Left renal pelvis (tissue), 4 donors: ENCODE results near the gene RAB3D. TPM values are rescaled to one million over a fixed set of nuclear protein-coding genes. Genes with fewer than 3 reads are reported as not detected.
"Not testable (repeated sequence)": the region's sequence is repeated elsewhere in the genome, so short reads cannot be mapped to it uniquely, and the experiment has no call there.

Experiments used
- DNase-seq, 4 donors: peaks; one replicate each; pipeline ENCODE4 v3.0.0-alpha.2; 2013; ENCODE audit warnings: low read depth in 4 of 4, low spot score in 3 of 4
- polyA plus RNA-seq, 4 donors: library from polyadenylated mRNA; unstranded; fragments of 120-200 nt; gene quantifications; one replicate each; pipeline ENCODE4 v1.2.1, GENCODE V29; 2013; ENCODE audit not compliant: insufficient read length in 4 of 4

The RAB3D gene
- polyA plus RNA-seq, 4 donors = 8.6 to 18.4 (median 17.0) TPM

- DNase-seq = no peak
These were observed 3.0 kb upstream of the RAB3D start for GRCh38 chr19:11342429-11342828.

- not testable (repeated sequence) for DNase-seq
These were observed 626 bp upstream of the RAB3D start for GRCh38 chr19:11340099-11340467.

- no peak for DNase-seq
These were observed 746 bp downstream of the RAB3D start for GRCh38 chr19:11338569-11339253.

DNA sequence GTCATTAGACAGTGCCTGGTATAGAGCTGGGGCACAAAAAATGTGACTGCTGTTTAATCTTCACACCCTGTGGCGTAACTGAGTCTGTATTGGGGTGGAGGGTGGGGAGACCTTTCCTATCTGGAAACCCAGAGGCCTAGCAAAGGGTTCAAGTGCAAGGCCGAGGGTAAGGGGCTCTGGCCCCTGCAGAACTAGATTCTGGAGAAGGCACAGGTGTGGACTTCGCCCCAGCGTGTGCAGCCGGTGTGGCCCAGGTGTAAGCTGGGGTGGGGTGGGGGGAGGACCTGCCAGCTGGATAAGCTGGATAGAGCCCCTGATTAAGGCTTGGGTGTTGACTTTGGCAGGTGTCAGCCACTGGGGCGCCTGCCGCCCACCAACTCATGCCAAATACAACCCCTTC lies 1.3 kb downstream of the RAB3D start:
- no peak for DNase-seq

DNA sequence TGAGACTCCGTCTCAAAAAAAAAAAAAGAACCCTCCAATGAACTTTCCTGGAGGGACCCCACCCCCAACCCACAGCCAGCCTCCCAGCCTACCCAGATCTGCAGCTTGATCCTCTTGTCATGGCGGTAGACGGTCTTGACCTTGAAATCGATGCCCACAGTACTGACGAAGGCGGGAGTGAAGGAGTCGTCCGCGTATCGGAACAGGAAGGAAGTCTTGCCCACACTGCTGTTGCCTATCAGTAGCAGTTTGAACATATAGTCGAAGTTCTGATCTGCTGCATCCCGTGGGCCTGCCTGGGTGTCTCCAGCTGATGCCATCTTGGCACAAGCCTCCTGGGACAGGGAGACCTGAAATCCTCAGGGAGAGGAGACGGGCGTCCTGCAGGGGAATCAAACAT lies 2.4 kb downstream of the RAB3D start:
- DNase-seq = no peak

DNA sequence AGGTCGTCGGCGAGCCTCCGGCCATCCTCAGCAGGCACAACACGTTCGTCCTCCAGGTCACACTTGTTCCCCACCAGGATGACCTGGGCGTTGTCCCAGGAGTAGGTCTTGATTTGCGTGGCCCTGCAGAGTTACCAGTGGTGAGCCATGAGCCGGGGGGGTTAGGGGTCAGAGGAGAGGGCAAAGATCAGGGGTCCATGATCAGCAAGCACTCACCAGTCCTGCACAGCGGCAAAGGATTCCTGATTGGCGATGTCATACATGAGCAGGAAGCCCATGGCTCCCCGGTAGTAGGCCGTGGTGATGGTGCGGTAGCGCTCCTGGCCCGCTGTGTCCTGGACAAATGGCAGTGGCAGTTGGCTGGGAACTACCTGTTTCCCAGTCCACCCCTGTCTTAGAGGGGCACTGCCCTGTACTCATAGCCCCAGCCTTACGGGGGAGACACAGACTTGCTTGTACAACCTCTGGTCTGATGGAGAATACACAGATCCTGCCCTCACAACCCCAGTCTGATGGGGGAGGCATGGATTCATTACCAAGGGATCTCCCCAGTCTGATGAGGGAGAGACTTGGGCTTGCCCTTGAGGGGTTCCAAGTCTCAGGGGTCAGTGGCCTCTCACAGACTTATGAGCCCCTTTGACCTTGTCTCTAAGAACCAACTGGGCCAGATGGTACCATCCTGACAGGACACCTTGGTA lies 3.9 kb downstream of the RAB3D start:
- DNase-seq = no peak

DNA sequence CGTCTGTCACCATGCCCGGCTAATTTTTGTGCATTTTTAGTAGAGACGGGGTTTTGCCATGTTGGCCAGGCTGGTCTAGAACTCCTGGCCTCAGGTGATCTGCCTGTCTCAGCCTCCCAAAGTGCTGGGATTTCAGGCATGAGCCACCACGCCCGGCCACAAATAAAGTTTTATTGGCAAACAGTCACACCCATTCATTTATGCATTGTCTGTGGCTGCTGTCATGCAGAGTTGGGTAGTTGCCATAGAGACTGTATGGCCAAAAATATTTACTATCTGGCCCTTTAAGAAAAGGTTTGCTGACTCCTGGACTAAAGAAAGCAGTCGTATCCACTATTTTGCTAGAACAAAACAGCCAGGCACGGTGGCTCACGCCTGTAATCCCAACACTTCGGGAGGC lies 5.6 kb downstream of the RAB3D start:
- not testable (repeated sequence) for DNase-seq

GRCh38 chr19:11332822-11333221 lies 6.6 kb downstream of the RAB3D start:
- DNase-seq = no peak

DNA sequence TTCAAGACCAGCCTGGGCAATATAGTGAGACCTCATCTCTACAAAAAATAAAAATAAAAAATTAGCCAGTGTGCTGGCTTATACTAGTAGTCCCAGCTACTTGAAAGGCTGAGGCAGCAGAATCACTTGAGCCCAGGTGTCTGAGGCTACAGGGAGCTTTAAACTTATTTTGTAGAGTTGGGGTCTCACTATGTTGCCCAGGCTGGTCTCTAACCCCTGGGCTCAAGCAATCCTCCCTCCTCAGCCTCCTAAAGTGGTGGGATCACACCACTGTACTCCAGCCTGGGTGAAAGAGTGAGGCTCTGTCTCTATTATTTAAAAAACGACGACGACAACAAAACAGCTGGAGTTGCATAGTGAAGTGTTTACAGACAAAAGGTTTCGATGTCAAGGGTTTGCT lies 8.0 kb downstream of the RAB3D start:
- DNase-seq = no peak

- no peak for DNase-seq
These were observed 9.3 kb downstream of the RAB3D start for GRCh38 chr19:11330127-11330526.

DNA sequence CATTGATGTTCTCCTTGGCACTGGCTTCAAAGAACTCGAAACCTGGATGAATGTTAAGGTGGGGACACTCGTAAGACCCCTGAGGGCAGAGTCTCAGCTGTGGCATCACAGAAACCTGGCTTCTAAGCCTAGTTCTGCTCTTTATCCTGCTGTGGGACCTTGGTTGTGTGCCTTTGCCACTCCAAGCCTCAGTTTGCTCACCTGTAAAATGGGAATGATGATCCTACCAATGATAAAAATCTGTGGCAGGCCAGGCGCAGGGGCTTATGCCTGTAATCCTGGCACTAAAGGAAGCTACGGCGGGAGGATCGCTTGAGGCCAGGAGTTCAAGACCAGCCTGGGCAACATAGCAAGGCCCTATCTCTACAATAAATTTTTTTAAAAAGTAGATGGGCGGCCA lies 13.9 kb downstream of the RAB3D start:
- DNase-seq = no peak

DNA sequence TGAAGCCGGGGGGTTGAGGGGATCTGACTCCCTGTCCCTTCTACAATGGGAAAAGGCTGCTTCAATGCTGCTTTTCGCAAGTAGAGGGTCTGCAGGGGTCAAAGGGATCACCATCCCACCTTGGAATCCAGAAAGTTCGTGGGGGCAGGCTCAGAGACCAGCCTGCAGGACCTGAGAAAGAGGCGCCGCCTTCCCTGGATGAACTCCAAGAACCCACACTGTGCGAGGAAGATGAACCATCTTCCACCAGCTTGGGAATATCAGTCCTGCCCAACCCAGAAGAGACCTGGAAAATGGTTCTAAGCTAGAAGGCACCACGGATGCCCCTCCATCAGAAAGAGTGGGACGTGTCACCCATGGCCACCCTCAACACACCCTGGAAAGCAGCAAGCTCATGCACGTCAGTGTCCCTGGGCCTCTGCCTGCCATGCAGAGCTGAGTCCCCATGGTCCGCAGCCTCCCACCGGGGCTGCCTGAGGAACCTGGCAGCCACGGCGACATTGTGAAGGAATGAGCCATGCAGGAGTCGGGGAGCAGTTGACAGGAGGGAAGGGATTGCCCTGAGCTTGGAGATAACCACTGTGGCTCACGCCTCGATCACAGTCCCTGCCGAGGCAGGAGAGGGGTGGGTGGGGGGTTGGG lies 14.6 kb downstream of the RAB3D start:
- DNase-seq = no peak

- peak; percentile 54 to 70 (median 59) for DNase-seq
These were observed 15.3 kb downstream of the RAB3D start for GRCh38 chr19:11324079-11324661.

DNA sequence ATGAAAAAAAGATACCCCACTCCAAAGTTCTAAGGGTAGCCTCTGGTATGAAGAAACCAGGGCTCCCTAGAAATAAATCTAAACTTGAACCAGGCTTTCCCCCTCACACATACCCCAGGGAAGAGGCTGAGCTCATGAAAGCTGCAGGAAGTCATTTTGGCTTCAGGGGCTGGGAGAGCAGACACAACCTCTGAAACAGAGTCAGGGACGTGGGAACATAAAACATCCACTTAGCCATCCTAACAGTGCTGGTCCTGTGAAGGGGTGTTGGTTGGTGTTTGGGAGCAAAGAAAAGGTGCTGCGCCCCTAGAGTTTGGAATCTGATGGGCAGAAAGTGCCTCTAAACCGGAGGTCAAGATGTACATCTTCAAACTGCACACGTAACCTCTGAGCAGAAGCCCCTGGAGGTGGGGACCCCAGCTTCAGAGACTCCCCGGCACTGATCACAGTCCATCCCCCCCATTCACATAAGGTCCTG lies 15.8 kb downstream of the RAB3D start:
- DNase-seq = no peak

- no peak for DNase-seq
These were observed 17.0 kb downstream of the RAB3D start for GRCh38 chr19:11322269-11323024.

- no peak for DNase-seq
These were observed 18.0 kb downstream of the RAB3D start for GRCh38 chr19:11321191-11322126.

DNA sequence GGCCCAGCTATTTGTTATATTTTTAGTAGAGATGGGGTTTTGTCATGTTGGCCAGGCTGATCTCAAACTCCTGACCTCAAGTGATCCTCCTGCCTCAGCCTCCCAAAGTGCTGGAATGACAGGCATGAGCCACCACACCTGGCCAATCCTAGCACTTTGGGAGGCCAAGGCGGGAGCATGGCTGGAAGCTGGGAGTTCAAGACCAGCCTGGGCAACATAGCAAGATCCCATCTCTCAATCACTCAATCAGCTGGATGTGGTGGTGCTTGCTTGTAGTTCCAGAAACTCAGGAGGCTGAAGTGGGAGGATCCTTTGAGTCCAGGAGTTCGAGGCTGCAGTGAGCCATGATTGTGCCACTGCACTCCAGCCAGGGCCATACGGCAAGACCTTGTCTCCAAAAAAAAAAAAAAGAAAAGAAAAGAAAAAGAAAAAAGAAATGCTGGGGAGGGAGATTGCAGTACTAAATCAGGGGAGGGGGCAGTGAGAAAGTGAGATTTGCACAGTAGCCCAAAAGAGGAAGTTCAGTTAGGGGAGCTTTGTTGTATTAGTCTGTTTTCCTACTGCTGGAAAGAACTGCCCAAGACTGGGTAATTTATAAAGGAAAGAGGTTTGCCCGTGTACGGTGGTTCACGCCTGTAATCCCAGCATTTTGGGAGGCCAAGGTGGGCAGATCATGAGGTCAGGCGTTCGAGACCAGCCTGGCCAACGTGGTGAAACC lies 19.0 kb downstream of the RAB3D start:
- not testable (repeated sequence) for DNase-seq

- no peak for DNase-seq
These were observed 33.1 kb downstream of the RAB3D start for GRCh38 chr19:11306337-11306736.

GRCh38 chr19:11304936-11305335 lies 34.5 kb downstream of the RAB3D start:
- no peak for DNase-seq
